OCI-LY3 (cell line): ENCODE data around the gene EVX1.

Source experiments
- H2AFZ ChIP-seq: fragments of 200-600, 300-600 bp; shearing (Covaris generic); 2 replicates; pipeline ENCODE4 v1.6.0; 2014; ENCODE audit warnings: antibody characterized with exemption, low read depth, low read length
- H3K27ac ChIP-seq: fragments of 200-600, 300-600 bp; sonication (generic); 2 replicates; pipeline ENCODE4 v1.5.1; 2014; ENCODE audit warnings: mild to moderate bottlenecking, low read length, moderate library complexity, mixed read lengths
- H3K27me3 ChIP-seq: fragments of 200-600, 300-600 bp; sonication (generic); 2 replicates; pipeline ENCODE4 v1.6.1; 2014; ENCODE audit warnings: low read depth, low read length, mixed read lengths
- H3K36me3 ChIP-seq: fragments of 200-600, 300-600 bp; sonication (generic); replicated peaks from 2 replicates; pipeline ENCODE3; 2014; ENCODE audit warnings: low read depth, low read length, mixed read lengths
- H3K4me1 ChIP-seq: fragments of 300-600, 200-600 bp; sonication (generic); 2 replicates; pipeline ENCODE4 v1.6.1; 2014; ENCODE audit warnings: low read length, mixed read lengths
- H3K4me2 ChIP-seq: fragments of 200-600, 300-600 bp; sonication (generic); 2 replicates; pipeline ENCODE4 v1.6.1; 2014; ENCODE audit warnings: low read length, mixed read lengths
- H3K4me3 ChIP-seq: fragments of 300-600, 200-600 bp; sonication (generic); 2 replicates; pipeline ENCODE4 v1.5.1; 2014; ENCODE audit warnings: antibody characterized with exemption, mild to moderate bottlenecking, low read length, moderate library complexity
- H3K79me2 ChIP-seq: fragments of 300-600, 200-600 bp; shearing (Covaris generic); 2 replicates; pipeline ENCODE4 v1.6.1; 2014; ENCODE audit warnings: mild to moderate bottlenecking, low read length, mixed read lengths
- H3K9ac ChIP-seq: fragments of 300-600, 200-600 bp; shearing (Covaris generic); 2 replicates; pipeline ENCODE4 v1.6.0; 2014; ENCODE audit warnings: mild to moderate bottlenecking, low read length, moderate library complexity
- H3K9me3 ChIP-seq: fragments of 200-600, 300-600 bp; shearing (Covaris generic); 2 replicates; pipeline ENCODE4 v1.6.1; 2014; ENCODE audit warnings: low read length, mixed read lengths; ENCODE audit not compliant: insufficient read depth
- H4K20me1 ChIP-seq: fragments of 200-600, 300-600 bp; sonication (generic); 2 replicates; pipeline ENCODE4 v1.6.1; 2016; ENCODE audit warnings: low read length, mixed read lengths; ENCODE audit not compliant: insufficient read depth
- CTCF ChIP-seq: fragments of 200-600, 300-600 bp; sonication (generic); IDR thresholded peaks from 2 replicates; pipeline ENCODE4 v1.5.1; 2014; ENCODE audit warnings: antibody characterized with exemption, low read length, low read depth
- EZH2phosphoT487 ChIP-seq: fragments of 200-600 bp; shearing (Covaris generic); IDR thresholded peaks from 2 replicates; pipeline ENCODE4 v1.6.1; 2018; ENCODE audit warnings: antibody characterized with exemption, mixed run types, low read depth

Gene EVX1

GRCh38 chr7:27283558-27283957, 41.0 kb downstream of the EVX1 start:
- no peaks in the 10 kb centered on the region; the same call in 1 of the 2 replicates for H3K27me3 ChIP-seq
- H3K4me3 ChIP-seq = no peak overlapping the region
- no peaks in the 10 kb centered on the region for H3K36me3 ChIP-seq
- no peaks in the 10 kb centered on the region for H4K20me1 ChIP-seq
- no peak overlapping the region for H3K9ac ChIP-seq
- H3K79me2 ChIP-seq = no peaks in the 10 kb centered on the region
- TF ChIP-seq EZH2phosphoT487 = no peak
- no peak for TF ChIP-seq CTCF
- no peak overlapping the region for H3K4me2 ChIP-seq
- H3K9me3 ChIP-seq = no peaks in the 10 kb centered on the region
- H3K4me1 ChIP-seq = no peaks in the 10 kb centered on the region
- H2AFZ ChIP-seq = no peak overlapping the region
- H3K27ac ChIP-seq = no peak overlapping the region

- H3K27ac ChIP-seq = no peak overlapping the region
- H3K79me2 ChIP-seq = no peaks in the 10 kb centered on the region
- no peaks in the 10 kb centered on the region for H4K20me1 ChIP-seq
- no peak for TF ChIP-seq CTCF
- no peak for TF ChIP-seq EZH2phosphoT487
- no peaks in the 10 kb centered on the region for H3K27me3 ChIP-seq
- no peak overlapping the region for H3K9ac ChIP-seq
- H3K9me3 ChIP-seq = no peaks in the 10 kb centered on the region
- no peak overlapping the region for H3K4me3 ChIP-seq
- H3K36me3 ChIP-seq = no peaks in the 10 kb centered on the region
- H3K4me2 ChIP-seq = no peak overlapping the region
- no peaks in the 10 kb centered on the region for H3K4me1 ChIP-seq
- no peak overlapping the region for H2AFZ ChIP-seq
Observed at GRCh38 chr7:27295236-27295635, 52.6 kb downstream of the EVX1 start.

- Histone ChIP-seq H3K4me2 (no peak overlapping the region), H4K20me1 (no peaks in the 10 kb centered on the region), H2AFZ (no peak overlapping the region), H3K27ac (no peak overlapping the region), H3K79me2 (no peaks in the 10 kb centered on the region), H3K9ac (no peak overlapping the region), H3K36me3 (no peaks in the 10 kb centered on the region), H3K27me3 (no peaks in the 10 kb centered on the region), H3K4me1 (no peaks in the 10 kb centered on the region), H3K9me3 (no peaks in the 10 kb centered on the region), H3K4me3 (no peak overlapping the region)
- no peak for TF ChIP-seq EZH2phosphoT487
- no peak for TF ChIP-seq CTCF
Observed at GRCh38 chr7:27297356-27297755, 54.8 kb downstream of the EVX1 start.
